Adrenal gland (tissue), 5 donors: Measurements from ENCODE around the gene TEX13D.

Source experiments
- POLR2A ChIP-seq, 2 donors: fragments of 450-650 bp; IDR thresholded peaks; one replicate each; pipeline ENCODE4 v1.6.1; 2017; ENCODE audit warnings: antibody characterized with exemption in 2 of 2, mild to moderate bottlenecking in 2 of 2, moderate library complexity in 1 of 2
- TF ChIP-seq, protein P1 (sequence below), 6 experiments: fragments of 450-650 bp in 4 of 6; fragments of 200-600 bp in 2 of 6; sonication (generic) in 1 of 6; IDR thresholded peaks; 1 replicate in 5 of 6; 2 replicates in 1 of 6; pipeline versions ENCODE4 v1.5.1 to v1.8.0; 2016 to 2021; ENCODE audit warnings: antibody characterized with exemption in 6 of 6, mild to moderate bottlenecking in 2 of 6, moderate library complexity in 1 of 6
- donor health status: DM: no; HTN: no; CAD: no.

DNA sequence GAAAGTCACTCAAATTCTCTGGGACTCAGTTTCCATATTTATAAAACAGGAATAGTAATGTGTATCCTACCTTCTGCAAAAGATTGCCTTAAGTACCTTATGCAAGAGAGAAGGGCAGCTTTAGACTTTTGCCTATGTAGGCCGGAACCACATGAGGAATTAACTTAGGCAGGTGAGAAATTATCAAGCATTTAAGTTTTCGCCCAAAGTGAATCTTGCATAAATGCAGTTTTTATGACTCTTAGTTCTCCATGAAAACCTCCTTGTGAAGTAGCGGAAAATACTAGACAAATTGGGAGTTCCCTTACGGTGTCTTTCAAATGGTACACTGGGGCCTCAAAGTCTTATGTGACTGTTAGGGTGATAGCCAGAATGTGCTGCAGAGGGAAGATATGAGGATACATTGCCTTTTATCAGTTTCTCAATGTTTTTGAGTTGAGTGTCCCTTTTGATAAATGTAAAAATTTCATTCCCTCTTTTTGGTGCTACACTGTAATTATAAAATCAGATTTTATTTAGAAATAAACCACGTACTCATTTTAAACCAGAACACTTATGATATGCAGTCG is 16.5 kb downstream of the TEX13D start:
- TF ChIP-seq, protein P1, sequence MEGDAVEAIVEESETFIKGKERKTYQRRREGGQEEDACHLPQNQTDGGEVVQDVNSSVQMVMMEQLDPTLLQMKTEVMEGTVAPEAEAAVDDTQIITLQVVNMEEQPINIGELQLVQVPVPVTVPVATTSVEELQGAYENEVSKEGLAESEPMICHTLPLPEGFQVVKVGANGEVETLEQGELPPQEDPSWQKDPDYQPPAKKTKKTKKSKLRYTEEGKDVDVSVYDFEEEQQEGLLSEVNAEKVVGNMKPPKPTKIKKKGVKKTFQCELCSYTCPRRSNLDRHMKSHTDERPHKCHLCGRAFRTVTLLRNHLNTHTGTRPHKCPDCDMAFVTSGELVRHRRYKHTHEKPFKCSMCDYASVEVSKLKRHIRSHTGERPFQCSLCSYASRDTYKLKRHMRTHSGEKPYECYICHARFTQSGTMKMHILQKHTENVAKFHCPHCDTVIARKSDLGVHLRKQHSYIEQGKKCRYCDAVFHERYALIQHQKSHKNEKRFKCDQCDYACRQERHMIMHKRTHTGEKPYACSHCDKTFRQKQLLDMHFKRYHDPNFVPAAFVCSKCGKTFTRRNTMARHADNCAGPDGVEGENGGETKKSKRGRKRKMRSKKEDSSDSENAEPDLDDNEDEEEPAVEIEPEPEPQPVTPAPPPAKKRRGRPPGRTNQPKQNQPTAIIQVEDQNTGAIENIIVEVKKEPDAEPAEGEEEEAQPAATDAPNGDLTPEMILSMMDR (IDR thresholded peaks at IDR 0.05), result no peak
- no peak for TF ChIP-seq POLR2A (IDR thresholded peaks at IDR 0.05)
